PC-3 (cell line): ENCODE data around the gene NT5DC1. TPM values are rescaled to one million over a fixed set of nuclear protein-coding genes. Genes with fewer than 3 reads are reported as not detected.
A peak's percentile ranks its signal among the peaks of the same experiment; 100 is the strongest.

Experiments
- ATAC-seq: fragments of 200-7000 bp; cut with Tn5 transposase; 2 replicates; pipeline ENCODE4 v1.9.1; 2020; ENCODE audit warnings: mild to moderate bottlenecking, moderate library complexity
- BruUV-seq: library from RNA; stranded (reverse); fragments of 400-500 nt; replicated peaks from 2 replicates; lab custom pipeline; 2021; lab: Mats Ljungman, UMichigan
- CTCF ChIA-PET: fragments of 300-600 bp; sonication (Branson Sonifier 250); formaldehyde crosslinking; loops from one replicate; lab custom pipeline; 2022; ENCODE audit warnings: antibody characterized with exemption; lab: Charles Lee
- POLR2A ChIA-PET: fragments of 300-600 bp; sonication (Branson Sonifier 250); formaldehyde crosslinking; loops from one replicate; lab custom pipeline; 2022; ENCODE audit warnings: antibody characterized with exemption; ENCODE audit not compliant: unreplicated experiment; lab: Charles Lee
- DNase-seq: peaks from one replicate; pipeline ENCODE4 v3.0.0-alpha.2; 2015
- H2AFZ ChIP-seq: fragments of 300-600 bp; sonication (generic); 2 replicates; pipeline ENCODE4 v1.6.0; 2016; ENCODE audit warnings: antibody characterized with exemption, low read length
- H3F3A ChIP-seq: fragments of 300-600 bp; sonication (generic); one replicate; pipeline ENCODE4 v1.6.0; 2017; ENCODE audit warnings: antibody characterized with exemption, low read length, control low read depth, mild to moderate bottlenecking; ENCODE audit not compliant: unreplicated experiment
- H3K27ac ChIP-seq: fragments of 300-600 bp; sonication (generic); 2 replicates; pipeline ENCODE4 v1.5.1; 2016; ENCODE audit warnings: mild to moderate bottlenecking, low read length
- H3K27me3 ChIP-seq: fragments of 300-600 bp; sonication (generic); 2 replicates; pipeline ENCODE4 v1.6.1; 2016; ENCODE audit warnings: low read length, mixed read lengths
- H3K36me3 ChIP-seq: fragments of 300-600 bp; sonication (generic); 2 replicates; pipeline ENCODE4 v1.6.1; 2016; ENCODE audit warnings: low read depth, mixed run types, low read length, mixed read lengths
- H3K4me1 ChIP-seq: fragments of 300-600 bp; sonication (generic); 2 replicates; pipeline ENCODE4 v1.5.1; 2016; ENCODE audit warnings: low read length; ENCODE audit not compliant: insufficient read depth
- H3K4me2 ChIP-seq: fragments of 300-600 bp; sonication (generic); 2 replicates; pipeline ENCODE4 v1.6.0; 2016; ENCODE audit warnings: low read length
- H3K4me3 ChIP-seq: fragments of 300-600 bp; sonication (generic); 2 replicates; pipeline ENCODE4 v1.5.1; 2016; ENCODE audit warnings: mild to moderate bottlenecking, low read length, mixed read lengths
- H3K79me2 ChIP-seq: fragments of 300-600 bp; sonication (generic); 2 replicates; pipeline ENCODE4 v1.6.1; 2017; ENCODE audit warnings: low read length, mixed read lengths
- H3K9ac ChIP-seq: fragments of 300-600 bp; sonication (generic); 2 replicates; pipeline ENCODE4 v1.6.0; 2016; ENCODE audit warnings: mild to moderate bottlenecking, low read length
- H3K9me2 ChIP-seq: fragments of 300-600 bp; sonication (generic); replicated peaks from 2 replicates; pipeline ENCODE4 v1.6.1; 2016; ENCODE audit warnings: mixed run types, low read length, mixed read lengths
- H3K9me3 ChIP-seq: fragments of 300-600 bp; sonication (generic); 2 replicates; pipeline ENCODE4 v1.6.1; 2016; ENCODE audit warnings: low read length, mixed read lengths
- H4K20me1 ChIP-seq: fragments of 300-600 bp; sonication (generic); 2 replicates; pipeline ENCODE4 v1.6.1; 2016; ENCODE audit warnings: low read length, mixed read lengths
- EZH2 ChIP-seq: fragments of 300-600 bp; sonication (generic); IDR thresholded peaks from one replicate; pipeline ENCODE4 v1.6.1; 2017; ENCODE audit warnings: antibody characterized with exemption, mild to moderate bottlenecking, low read length; ENCODE audit not compliant: unreplicated experiment
- EZH2phosphoT487 ChIP-seq: fragments of 300-600 bp; sonication (generic); IDR thresholded peaks from 2 replicates; pipeline ENCODE4 v1.6.1; 2018; ENCODE audit warnings: mild to moderate bottlenecking, antibody characterized with exemption, low read length, borderline replicate concordance
- intact Hi-C: fragments of 100-400 bp; cut with micrococcal nuclease; formaldehyde crosslinking; loops from 2 replicates; pipeline ENCODE4 v1.9.0; 2023
- total RNA-seq: library from RNA; depleted of rRNA; stranded (reverse); fragments of >200 nt; gene quantifications from 2 replicates; pipeline ENCODE4 v1.2.3, GENCODE V29; 2014
- TF ChIP-seq, protein P1 (sequence below): fragments of 300-600 bp; sonication (generic); conservative IDR thresholded peaks from 2 replicates; pipeline ENCODE4 v1.5.1; 2017; ENCODE audit warnings: antibody characterized with exemption, low read depth, mild to moderate bottlenecking, low read length

Gene NT5DC1
- total RNA-seq, 1 experiment from 2014 or later = 11.3 TPM

DNA sequence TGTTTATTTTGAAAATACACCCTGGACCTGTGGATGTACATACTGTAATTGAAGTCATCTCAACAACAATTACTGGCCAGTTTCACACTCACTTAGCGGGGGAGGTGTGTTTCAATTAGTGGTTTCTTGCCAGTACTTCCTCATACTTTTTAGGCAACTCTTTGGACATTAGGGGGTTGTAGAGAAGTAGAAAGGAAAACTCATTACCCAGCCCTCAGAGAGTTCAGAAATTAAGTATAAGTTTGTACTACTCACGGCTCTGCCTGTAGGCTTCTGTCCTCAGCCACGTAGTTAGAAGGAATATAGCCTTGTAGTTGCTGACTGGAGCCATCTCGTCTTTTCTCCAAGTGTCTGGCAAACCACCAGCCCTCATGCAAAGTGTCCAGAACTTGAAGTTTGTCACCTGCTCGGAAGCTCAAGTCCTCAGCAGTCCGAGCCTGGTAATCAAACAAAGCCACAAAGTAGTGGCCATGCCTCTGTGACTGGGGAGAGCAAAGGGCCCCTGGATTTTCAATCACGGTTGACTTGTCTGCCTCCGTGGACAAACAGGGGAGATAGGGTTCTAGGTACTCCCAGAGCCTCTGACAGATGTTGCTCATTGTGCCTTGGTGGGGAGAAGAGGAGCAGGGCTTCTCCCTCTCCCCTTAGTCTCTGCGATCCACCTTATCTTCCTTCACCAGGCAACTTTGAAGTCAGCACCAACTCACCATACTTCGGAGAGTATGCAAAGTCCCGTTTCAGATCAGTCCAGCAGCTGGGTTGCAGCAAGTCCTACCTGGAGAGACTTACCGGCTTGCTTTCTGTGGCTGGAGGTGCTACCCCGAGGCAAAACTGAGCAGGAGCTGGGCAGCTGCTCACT, 40.7 kb upstream of the NT5DC1 start:
- Histone ChIP-seq H3K9ac (peak overlapping the region; percentile 38), H3K4me1 (peaks cover 8% of the 10 kb centered on the region; the same call in 1 of the 2 replicates), H3K9me3 (no peaks in the 10 kb centered on the region), H3K27ac (peak overlapping the region; percentile 46), H3K4me2 (peak overlapping the region; percentile 87), H3K79me2 (no peaks in the 10 kb centered on the region), H3K9me2 (no peaks in the 10 kb centered on the region), H3F3A (no peaks in the 10 kb centered on the region), H4K20me1 (no peaks in the 10 kb centered on the region), H2AFZ (peak overlapping the region; percentile 88), H3K27me3 (no peaks in the 10 kb centered on the region), H3K36me3 (no peaks in the 10 kb centered on the region), H3K4me3 (peak overlapping the region; percentile 68)
- peak; percentile 65 for ATAC-seq
- CTCF ChIA-PET = interaction anchor here (0.7 to 1.9 kb wide), 5 partner anchors 11 to 208 kb away, joined by 3 to 10 read pairs (median 3); no protein-coding TSS in a partner anchor
- POLR2A ChIA-PET = interaction anchor here (1.0 kb wide), 1 partner anchor 11 kb away, joined by 6 read pairs; no protein-coding TSS in a partner anchor
- BruUV-seq = TSS peak; percentile 75
- TF ChIP-seq EZH2phosphoT487 (no peak), EZH2 (no peak)
- TF ChIP-seq, protein P1, sequence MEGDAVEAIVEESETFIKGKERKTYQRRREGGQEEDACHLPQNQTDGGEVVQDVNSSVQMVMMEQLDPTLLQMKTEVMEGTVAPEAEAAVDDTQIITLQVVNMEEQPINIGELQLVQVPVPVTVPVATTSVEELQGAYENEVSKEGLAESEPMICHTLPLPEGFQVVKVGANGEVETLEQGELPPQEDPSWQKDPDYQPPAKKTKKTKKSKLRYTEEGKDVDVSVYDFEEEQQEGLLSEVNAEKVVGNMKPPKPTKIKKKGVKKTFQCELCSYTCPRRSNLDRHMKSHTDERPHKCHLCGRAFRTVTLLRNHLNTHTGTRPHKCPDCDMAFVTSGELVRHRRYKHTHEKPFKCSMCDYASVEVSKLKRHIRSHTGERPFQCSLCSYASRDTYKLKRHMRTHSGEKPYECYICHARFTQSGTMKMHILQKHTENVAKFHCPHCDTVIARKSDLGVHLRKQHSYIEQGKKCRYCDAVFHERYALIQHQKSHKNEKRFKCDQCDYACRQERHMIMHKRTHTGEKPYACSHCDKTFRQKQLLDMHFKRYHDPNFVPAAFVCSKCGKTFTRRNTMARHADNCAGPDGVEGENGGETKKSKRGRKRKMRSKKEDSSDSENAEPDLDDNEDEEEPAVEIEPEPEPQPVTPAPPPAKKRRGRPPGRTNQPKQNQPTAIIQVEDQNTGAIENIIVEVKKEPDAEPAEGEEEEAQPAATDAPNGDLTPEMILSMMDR = no peak
- DNase-seq = peak; percentile 22
- intact Hi-C loops = loop anchor here (2.0 kb wide), 1 partner anchor 49 kb away; no protein-coding TSS in a partner anchor

DNA sequence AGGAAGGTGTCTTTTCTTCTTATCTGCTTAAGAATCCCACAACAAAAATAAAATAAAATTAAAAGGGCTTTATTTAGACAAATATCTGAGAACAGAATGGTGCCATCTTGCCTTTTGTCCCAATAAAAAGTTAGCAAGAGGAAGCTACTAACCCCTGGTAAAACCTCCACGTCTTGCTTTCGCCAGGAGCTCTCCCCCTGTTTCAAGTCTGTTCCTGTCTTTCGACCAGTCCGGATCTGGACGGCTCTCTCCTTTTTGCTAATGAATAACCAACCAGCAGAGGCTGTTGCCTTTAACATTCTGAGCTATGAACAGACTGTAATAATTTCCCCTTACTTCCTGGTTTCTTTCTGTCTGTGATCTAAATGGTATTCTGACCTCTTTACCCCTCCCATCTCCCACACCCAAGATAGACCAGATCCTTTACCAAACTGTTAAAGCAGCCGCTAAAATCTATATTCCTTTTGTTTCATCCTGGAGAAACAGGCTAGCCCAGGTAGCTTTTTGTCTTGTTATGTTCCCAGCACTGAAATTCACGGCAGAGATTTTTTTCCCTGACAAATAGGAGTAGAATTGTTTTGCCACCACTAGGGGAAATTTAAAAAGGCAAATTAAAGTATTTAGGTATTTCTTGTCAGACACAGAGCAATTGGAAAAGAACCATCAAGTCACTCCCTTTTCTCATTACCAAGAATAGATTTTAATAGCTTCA, 39.9 kb upstream of the NT5DC1 start, which contains the start of gene FRK:
FRK (minus strand) TSS at position 320 of the 712 bp plus-strand sequence. CDS start 580 bp downstream, outside the sequence.
- H3K9me3 ChIP-seq = no peaks in the 10 kb centered on the region
- peak within 1 kb of the TSS; percentile 68 for H3K4me3 ChIP-seq
- H3K4me1 ChIP-seq = peaks cover 8% of the 10 kb centered on the region; the same call in 1 of the 2 replicates
- DNase-seq = peak; percentile 64
- intact Hi-C loops = loop anchor here (2.0 kb wide), 1 partner anchor 50 kb away; no protein-coding TSS in a partner anchor
- no peaks in the 10 kb centered on the region for H3F3A ChIP-seq
- H3K9me2 ChIP-seq = no peaks in the 10 kb centered on the region
- H3K27ac ChIP-seq = peak within 1 kb of the TSS; percentile 46
- H2AFZ ChIP-seq = peak within 1 kb of the TSS; percentile 88
- H3K36me3 ChIP-seq = no peaks in the 10 kb centered on the region
- H3K79me2 ChIP-seq = no peaks in the 10 kb centered on the region
- ChIA-PET POLR2A (interaction anchor here (1.0 kb wide), 1 partner anchor 10 kb away, joined by 6 read pairs; no protein-coding TSS in a partner anchor), CTCF (interaction anchor here (0.8 to 1.9 kb wide), 5 partner anchors 10 to 207 kb away, joined by 3 to 10 read pairs (median 3); no protein-coding TSS in a partner anchor)
- peak; percentile 86 for ATAC-seq
- no TSS peak for BruUV-seq
- no peaks in the 10 kb centered on the region for H4K20me1 ChIP-seq
- peak within 1 kb of the TSS; percentile 87 for H3K4me2 ChIP-seq
- H3K9ac ChIP-seq = peak within 1 kb of the TSS; percentile 38
- H3K27me3 ChIP-seq = no peaks in the 10 kb centered on the region
- TF ChIP-seq, protein P1 = peak; percentile 55
- TF ChIP-seq EZH2 = no peak
- no peak for TF ChIP-seq EZH2phosphoT487
